Stimulated activated CD8-positive, alpha-beta memory T cell treated with anti-CD3 and anti-CD28 coated beads, Interleukin-15, amount 100 ng/mL, for 4 hours (primary cell): ENCODE results near the gene ALDH8A1.

ENCODE experiments used
- DNase-seq, 2 donors: peaks; one replicate each; pipeline ENCODE4 v3.0.0-alpha.2; 2020; ENCODE audit warnings: low read depth in 2 of 2

Gene ALDH8A1, protein sequence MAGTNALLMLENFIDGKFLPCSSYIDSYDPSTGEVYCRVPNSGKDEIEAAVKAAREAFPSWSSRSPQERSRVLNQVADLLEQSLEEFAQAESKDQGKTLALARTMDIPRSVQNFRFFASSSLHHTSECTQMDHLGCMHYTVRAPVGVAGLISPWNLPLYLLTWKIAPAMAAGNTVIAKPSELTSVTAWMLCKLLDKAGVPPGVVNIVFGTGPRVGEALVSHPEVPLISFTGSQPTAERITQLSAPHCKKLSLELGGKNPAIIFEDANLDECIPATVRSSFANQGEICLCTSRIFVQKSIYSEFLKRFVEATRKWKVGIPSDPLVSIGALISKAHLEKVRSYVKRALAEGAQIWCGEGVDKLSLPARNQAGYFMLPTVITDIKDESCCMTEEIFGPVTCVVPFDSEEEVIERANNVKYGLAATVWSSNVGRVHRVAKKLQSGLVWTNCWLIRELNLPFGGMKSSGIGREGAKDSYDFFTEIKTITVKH

DNA sequence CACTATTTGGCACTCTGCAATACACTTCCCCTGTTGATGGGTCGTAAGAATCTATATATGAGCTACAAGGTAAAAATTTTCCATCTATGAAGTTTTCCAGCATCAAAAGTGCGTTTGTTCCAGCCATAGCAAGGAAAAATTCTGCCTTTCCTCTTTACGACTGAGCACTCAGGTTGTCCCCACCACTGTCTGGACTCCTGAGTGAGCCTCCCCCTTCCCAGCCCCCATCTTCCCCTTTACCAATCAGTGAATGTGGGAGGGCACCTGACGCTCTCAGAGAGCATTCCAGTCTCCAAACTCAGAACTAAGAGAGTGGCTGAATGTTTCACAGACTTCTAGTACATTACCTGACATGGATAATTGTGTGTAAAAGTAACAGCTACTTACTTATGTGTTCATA lies at the start of gene ALDH8A1:
TSS of gene ALDH8A1 (minus strand) at position 175 of the 400 bp plus-strand sequence. CDS start at position 127, 48 bp downstream.
- DNase-seq: no peak

GRCh38 chr6:134999107-134999506 lies 49.2 kb upstream of the ALDH8A1 start:
- DNase-seq: no peak

GRCh38 chr6:134997133-134997995 lies 47.5 kb upstream of the ALDH8A1 start:
- no peak for DNase-seq

GRCh38 chr6:134995536-134995935 lies 45.6 kb upstream of the ALDH8A1 start:
- DNase-seq: no peak

- DNase-seq: no peak
Measured at GRCh38 chr6:134994431-134994830, 44.5 kb upstream of the ALDH8A1 start.

DNA sequence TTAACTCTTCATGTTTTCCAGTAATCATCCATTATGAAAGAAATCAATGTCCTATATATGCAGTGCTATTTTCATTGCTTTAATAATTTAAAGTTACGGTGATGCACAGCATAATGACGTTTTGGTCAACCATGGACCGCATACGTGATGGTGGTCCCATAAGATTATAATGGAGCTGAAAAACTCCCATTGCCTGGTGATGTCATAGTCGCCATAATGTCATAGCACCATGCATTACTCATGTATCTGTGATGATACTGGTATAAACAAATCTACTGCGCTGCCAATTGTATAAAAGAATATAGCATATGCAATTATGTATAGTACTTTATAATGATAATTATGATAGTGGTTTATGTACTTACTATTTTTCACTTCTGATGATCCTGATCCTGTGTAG lies 42.3 kb upstream of the ALDH8A1 start:
- DNase-seq: no peak

DNA sequence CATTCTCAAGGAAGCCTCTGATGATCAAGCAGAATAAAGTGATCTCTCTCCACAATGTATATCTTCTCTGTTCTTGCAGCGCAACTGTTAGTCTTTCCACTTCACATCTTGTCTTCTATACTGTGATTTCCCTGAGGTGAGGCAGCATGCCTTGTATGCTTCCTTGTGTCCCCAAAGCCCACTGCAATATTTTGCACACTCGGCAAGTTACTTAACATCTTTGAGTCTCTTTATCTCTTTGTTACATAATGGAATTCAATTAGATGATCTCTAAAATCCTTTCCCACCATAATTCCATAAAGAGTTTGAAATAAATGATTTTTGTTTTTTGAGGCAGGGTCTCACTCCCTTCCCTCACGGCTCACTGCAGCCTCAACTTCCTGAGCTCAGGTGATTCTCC lies 40.4 kb upstream of the ALDH8A1 start:
- no peak for DNase-seq

GRCh38 chr6:134984821-134985220 lies 34.9 kb upstream of the ALDH8A1 start:
- no peak for DNase-seq

DNA sequence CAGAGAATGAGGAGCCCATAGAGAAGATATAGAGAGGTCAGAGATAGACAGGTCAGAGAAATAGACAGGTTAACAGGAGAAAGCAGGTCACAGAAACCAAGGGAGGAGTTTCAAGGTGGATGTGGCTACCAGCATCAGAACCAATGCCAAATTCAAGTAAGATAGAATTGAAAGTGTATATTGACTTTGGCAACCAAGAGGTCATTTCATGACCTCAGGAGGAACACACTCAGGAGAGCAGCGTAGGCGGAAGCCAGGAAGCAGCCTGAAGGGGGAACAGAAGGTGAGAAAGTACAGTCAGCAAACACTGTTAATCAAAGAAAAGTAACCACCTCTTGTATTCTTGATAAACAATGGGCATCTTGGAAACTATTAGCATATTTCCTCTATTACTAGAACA lies 33.9 kb upstream of the ALDH8A1 start:
- no peak for DNase-seq

DNA sequence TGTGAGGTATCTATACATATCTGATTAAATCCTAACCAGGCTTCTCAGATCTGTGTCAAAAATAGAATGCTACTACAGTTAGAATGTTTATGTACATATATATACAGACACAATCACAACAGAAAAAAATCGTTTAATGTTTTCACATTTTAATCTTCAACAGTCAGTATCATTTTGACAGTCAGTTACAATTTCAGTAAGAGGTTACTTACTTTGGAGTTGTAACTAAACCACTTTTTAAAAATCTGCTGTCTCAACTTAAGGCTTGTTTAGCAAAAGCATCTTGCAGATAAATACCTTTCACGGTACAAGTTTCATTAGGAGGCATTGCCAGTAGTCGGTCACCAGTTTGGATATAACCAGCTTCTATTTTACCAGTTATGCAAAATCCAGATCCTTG lies 32.3 kb upstream of the ALDH8A1 start:
- DNase-seq: no peak

GRCh38 chr6:134980846-134981245 lies 30.9 kb upstream of the ALDH8A1 start:
- DNase-seq: no peak

DNA sequence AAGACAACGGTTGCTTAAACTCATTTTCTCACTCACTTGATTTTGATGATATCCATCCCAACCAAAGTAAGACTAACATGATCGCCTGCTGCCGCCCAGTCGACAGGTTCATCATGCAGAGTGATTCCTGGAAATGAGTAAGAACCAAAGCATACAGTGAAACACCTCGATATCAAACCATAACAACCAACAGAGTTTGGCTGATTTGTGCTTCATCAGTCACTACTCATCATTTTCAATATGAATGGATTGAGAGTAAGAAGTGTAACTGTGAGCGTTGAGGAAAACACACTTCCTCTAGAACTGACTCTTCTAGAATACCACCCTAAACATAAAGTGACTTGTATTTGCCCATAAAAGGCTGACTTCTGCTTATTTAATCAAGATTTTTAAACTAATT lies 29.2 kb upstream of the ALDH8A1 start:
- no peak for DNase-seq

DNA sequence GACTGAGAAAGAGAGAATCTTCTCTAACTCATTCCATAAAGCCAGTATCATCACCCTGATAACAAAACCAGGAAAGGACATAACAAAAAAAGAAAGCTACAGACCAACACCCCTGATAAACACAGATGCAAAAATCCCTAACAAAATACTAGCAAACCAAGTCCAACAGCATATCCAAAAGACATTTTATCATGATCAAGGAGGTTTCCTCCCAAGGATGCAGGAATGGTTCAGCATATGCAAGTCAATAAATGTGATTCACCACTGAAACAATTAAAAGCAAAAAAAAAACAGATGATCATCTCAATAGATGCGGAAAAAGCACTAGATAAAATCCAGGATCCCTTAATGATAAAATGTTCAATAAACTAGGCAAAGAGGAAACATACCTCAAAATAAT lies 24.5 kb upstream of the ALDH8A1 start:
- DNase-seq: no peak

GRCh38 chr6:134967711-134968110 lies 17.8 kb upstream of the ALDH8A1 start:
- no peak for DNase-seq

GRCh38 chr6:134964451-134965203 lies 14.7 kb upstream of the ALDH8A1 start:
- no peak for DNase-seq

DNA sequence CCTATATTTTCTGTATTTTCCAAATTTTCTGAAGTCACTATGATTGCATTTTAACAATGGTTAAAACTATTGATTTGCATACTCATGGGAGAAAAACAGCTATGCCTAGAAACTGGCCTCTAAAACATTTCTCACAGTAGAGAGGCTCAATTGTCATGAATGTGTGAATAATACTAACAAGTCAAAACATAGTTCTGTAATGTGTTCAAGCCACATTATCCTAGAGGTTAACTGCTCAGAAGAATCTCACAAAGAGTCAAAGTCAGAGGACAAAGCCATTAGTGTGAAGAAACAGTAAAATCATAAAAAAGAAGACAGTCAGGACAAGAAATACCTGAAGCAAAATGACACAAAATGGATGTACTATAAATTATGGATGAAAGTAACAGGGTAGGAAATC lies 12.5 kb upstream of the ALDH8A1 start:
- DNase-seq: no peak

DNA sequence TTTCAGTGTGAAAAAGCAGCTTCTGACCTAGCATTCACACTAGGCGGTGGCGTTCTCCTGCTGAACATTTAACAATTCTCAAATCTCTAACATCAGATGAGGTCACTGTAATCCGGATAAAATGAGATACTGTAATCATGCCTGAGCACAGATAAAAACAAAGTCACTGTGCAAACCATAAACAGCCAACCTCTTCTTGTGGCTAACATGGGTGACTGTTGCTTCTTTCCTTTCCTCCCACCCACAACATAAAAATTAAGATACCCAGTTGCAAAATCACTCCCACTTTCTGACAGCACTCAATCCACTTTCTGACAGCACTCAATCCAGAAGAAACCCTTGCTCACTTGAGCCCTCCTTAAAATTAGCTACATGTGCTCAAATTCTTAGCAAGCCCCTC lies 11.5 kb upstream of the ALDH8A1 start:
- DNase-seq: no peak

DNA sequence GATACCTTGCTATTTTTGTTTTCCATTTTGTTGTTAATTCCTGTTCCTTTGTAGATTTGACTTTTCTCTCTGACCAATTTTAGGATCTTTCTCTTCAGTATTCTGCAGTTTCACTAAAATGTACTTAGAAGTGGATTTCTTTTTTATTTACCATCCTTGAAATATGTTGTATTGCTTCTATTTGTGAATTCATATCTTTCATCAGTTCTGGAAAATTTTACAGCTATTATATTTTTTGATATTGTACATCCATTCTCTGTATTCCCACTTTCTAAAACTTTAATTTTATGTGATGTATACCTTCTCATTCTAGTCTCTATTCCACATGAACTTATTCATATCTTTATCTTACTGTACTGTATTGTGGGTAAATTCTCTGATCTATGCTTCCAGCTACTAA lies 9.7 kb upstream of the ALDH8A1 start:
- DNase-seq: no peak

DNA sequence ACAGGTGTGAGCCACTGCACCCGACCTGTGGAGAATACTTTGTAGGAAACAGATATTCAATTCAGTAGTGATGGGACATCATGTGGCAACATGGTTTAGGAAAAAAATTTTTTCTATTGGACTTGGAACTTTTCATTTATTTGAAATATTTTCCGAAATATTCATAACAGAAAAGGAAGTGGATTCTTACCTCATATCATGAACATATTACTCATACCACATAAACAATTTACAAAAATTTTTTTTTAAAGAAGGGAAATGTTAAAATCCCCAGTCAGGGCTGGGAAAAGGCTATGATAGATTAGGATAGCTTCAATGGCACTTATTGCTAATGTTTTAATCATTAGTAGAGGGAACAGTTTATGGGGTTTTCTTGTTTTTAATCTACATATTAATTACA lies 6.8 kb upstream of the ALDH8A1 start:
- no peak for DNase-seq

GRCh38 chr6:134956032-134956431 lies 6.1 kb upstream of the ALDH8A1 start:
- no peak for DNase-seq

DNA sequence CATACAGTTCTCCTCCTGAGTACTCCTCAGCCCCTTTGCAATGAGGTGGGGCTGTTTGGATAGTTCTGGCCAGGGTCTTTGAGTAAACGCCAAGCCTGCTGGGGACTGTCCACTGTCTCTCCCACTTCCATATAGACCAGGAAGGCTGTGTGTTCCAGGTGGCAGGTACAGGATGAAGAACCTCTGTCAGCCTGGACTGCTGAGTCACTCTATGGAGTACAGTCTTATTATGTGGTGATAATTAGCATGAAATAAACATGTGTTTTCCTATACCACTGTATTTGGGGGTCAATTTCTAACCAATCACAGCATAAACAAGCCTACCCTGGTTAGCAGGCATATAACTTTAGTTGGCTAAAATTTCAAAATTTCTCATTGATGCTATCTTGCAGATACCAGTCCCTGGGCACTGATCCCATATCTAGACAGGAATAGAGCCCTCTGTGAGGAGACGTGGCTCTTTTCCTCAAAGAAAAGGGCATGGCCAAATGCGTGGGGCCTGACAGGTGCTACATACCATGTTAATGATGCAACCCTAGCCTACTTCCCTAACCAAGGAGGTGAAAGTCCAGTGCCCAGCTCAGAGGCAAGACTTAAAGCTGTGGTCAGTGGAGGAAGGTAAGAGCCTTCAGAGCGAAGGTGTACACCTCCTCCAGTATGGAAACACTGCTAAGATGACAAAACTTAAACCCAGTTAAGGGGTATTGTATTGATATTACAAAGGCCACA lies 4.5 kb upstream of the ALDH8A1 start:
- DNase-seq: no peak
